Measurements from ENCODE around the gene TCIRG1.
"Not testable (repeated sequence)": the region's sequence is repeated elsewhere in the genome, so short reads cannot be mapped to it uniquely, and the experiment has no call there.

The TCIRG1 gene

GRCh38 chr11:67993821-67994220 is 45.0 kb upstream of the TCIRG1 start:
- not testable (repeated sequence) for H2BK12ac ChIP-seq (ENCODE audit: low read length in 2 of 2)

GRCh38 chr11:67994387-67994786 is 44.4 kb upstream of the TCIRG1 start:
- H3K14ac ChIP-seq (ENCODE audit: low read length in 2 of 2); H2AFZ ChIP-seq (ENCODE audit: low read depth, low read length); H2BK12ac ChIP-seq (ENCODE audit: low read length in 2 of 2); H2BK15ac ChIP-seq (ENCODE audit: low read depth, poor library complexity, severe bottlenecking); H3K4me3 ChIP-seq (ENCODE audit: insufficient read depth in 1 of 2, low read depth in 1 of 2, low read length in 2 of 2); H4K8ac ChIP-seq (ENCODE audit: low read length); H4K91ac ChIP-seq (ENCODE audit: low read length); H3K79me1 ChIP-seq (replicated peaks; ENCODE audit: low read length, poor library complexity, severe bottlenecking); H3K27me3 ChIP-seq (ENCODE audit: control insufficient read depth in 1 of 2, insufficient read depth in 1 of 2, low read length in 2 of 2); DNase-seq; H2BK5ac ChIP-seq (ENCODE audit: low read depth, low read length, poor library complexity, severe bottlenecking); H3K18ac ChIP-seq (ENCODE audit: low read depth in 1 of 2, low read length in 2 of 2); H3K9me3 ChIP-seq (ENCODE audit: control insufficient read depth, low read length); H3K4me2 ChIP-seq (ENCODE audit: low read length, poor library complexity, severe bottlenecking); H3K9ac ChIP-seq (ENCODE audit: low read length); H3K27ac ChIP-seq (ENCODE audit: low read length, poor library complexity, severe bottlenecking); H2BK120ac ChIP-seq (ENCODE audit: low read depth, low read length); H3K4ac ChIP-seq (ENCODE audit: low read depth in 1 of 2, low read length in 2 of 2); H3K4me1 ChIP-seq (ENCODE audit: control insufficient read depth, insufficient read depth, low read depth, low read length); H3K23ac ChIP-seq (ENCODE audit: low read length in 2 of 2); H2AK5ac ChIP-seq (ENCODE audit: low read length, severe bottlenecking): not testable (repeated sequence)
- 91% methylated on average over 5 of the region's 5 CpGs for WGBS
- peaks cover 0 to 25% of the 10 kb centered on the region in 2 experiments for H3K36me3 ChIP-seq (ENCODE audit: control insufficient read depth in 1 of 2, insufficient read depth in 2 of 2, low read depth in 1 of 2, low read length in 2 of 2)

More at GRCh38 chr11:67993821-67994220, 45.0 kb upstream of the TCIRG1 start:
- not testable (repeated sequence) for H3K4ac ChIP-seq (ENCODE audit: low read depth in 1 of 2, low read length in 2 of 2); H3K9me3 ChIP-seq (ENCODE audit: control insufficient read depth, low read length); H3K14ac ChIP-seq (ENCODE audit: low read length in 2 of 2); H2BK120ac ChIP-seq (ENCODE audit: low read depth, low read length); H3K79me1 ChIP-seq (replicated peaks; ENCODE audit: low read length, poor library complexity, severe bottlenecking); H3K4me2 ChIP-seq (ENCODE audit: low read length, poor library complexity, severe bottlenecking); H4K8ac ChIP-seq (ENCODE audit: low read length); H3K27ac ChIP-seq (ENCODE audit: low read length, poor library complexity, severe bottlenecking); H3K18ac ChIP-seq (ENCODE audit: low read depth in 1 of 2, low read length in 2 of 2); H2AFZ ChIP-seq (ENCODE audit: low read depth, low read length); DNase-seq; H4K91ac ChIP-seq (ENCODE audit: low read length); H3K27me3 ChIP-seq (ENCODE audit: control insufficient read depth in 1 of 2, insufficient read depth in 1 of 2, low read length in 2 of 2); H2AK5ac ChIP-seq (ENCODE audit: low read length, severe bottlenecking); H3K4me3 ChIP-seq (ENCODE audit: insufficient read depth in 1 of 2, low read depth in 1 of 2, low read length in 2 of 2); H2BK15ac ChIP-seq (ENCODE audit: low read depth, poor library complexity, severe bottlenecking); H3K4me1 ChIP-seq (ENCODE audit: control insufficient read depth, insufficient read depth, low read depth, low read length); H3K23ac ChIP-seq (ENCODE audit: low read length in 2 of 2); H3K9ac ChIP-seq (ENCODE audit: low read length); H2BK5ac ChIP-seq (ENCODE audit: low read depth, low read length, poor library complexity, severe bottlenecking)
- WGBS: 47% methylated on average over 12 of the region's 12 CpGs
- peaks cover 0 to 20% of the 10 kb centered on the region in 2 experiments for H3K36me3 ChIP-seq (ENCODE audit: control insufficient read depth in 1 of 2, insufficient read depth in 2 of 2, low read depth in 1 of 2, low read length in 2 of 2)

GRCh38 chr11:67995129-67995528 is 43.7 kb upstream of the TCIRG1 start:
- H3K4ac ChIP-seq (ENCODE audit: low read depth in 1 of 2, low read length in 2 of 2); H3K4me3 ChIP-seq (ENCODE audit: insufficient read depth in 1 of 2, low read depth in 1 of 2, low read length in 2 of 2); H2BK5ac ChIP-seq (ENCODE audit: low read depth, low read length, poor library complexity, severe bottlenecking); H3K14ac ChIP-seq (ENCODE audit: low read length in 2 of 2); H3K4me1 ChIP-seq (ENCODE audit: control insufficient read depth, insufficient read depth, low read depth, low read length); H2AK5ac ChIP-seq (ENCODE audit: low read length, severe bottlenecking); H2BK12ac ChIP-seq (ENCODE audit: low read length in 2 of 2); H2BK15ac ChIP-seq (ENCODE audit: low read depth, poor library complexity, severe bottlenecking); H4K91ac ChIP-seq (ENCODE audit: low read length); DNase-seq; H3K9me3 ChIP-seq (ENCODE audit: control insufficient read depth, low read length); H2BK120ac ChIP-seq (ENCODE audit: low read depth, low read length); H3K9ac ChIP-seq (ENCODE audit: low read length); H3K27ac ChIP-seq (ENCODE audit: low read length, poor library complexity, severe bottlenecking); H3K27me3 ChIP-seq (ENCODE audit: control insufficient read depth in 1 of 2, insufficient read depth in 1 of 2, low read length in 2 of 2); H3K79me1 ChIP-seq (replicated peaks; ENCODE audit: low read length, poor library complexity, severe bottlenecking); H2AFZ ChIP-seq (ENCODE audit: low read depth, low read length); H3K4me2 ChIP-seq (ENCODE audit: low read length, poor library complexity, severe bottlenecking); H4K8ac ChIP-seq (ENCODE audit: low read length); H3K23ac ChIP-seq (ENCODE audit: low read length in 2 of 2); H3K18ac ChIP-seq (ENCODE audit: low read depth in 1 of 2, low read length in 2 of 2): not testable (repeated sequence)
- peaks cover 0 to 30% of the 10 kb centered on the region in 2 experiments for H3K36me3 ChIP-seq (ENCODE audit: control insufficient read depth in 1 of 2, insufficient read depth in 2 of 2, low read depth in 1 of 2, low read length in 2 of 2)
- WGBS: 93% methylated on average over 3 of the region's 3 CpGs

GRCh38 chr11:67995579-67995978 is 43.2 kb upstream of the TCIRG1 start:
- H3K79me1 ChIP-seq (replicated peaks; ENCODE audit: low read length, poor library complexity, severe bottlenecking); H3K9ac ChIP-seq (ENCODE audit: low read length); DNase-seq; H3K27me3 ChIP-seq (ENCODE audit: control insufficient read depth in 1 of 2, insufficient read depth in 1 of 2, low read length in 2 of 2); H3K4ac ChIP-seq (ENCODE audit: low read depth in 1 of 2, low read length in 2 of 2); H3K14ac ChIP-seq (ENCODE audit: low read length in 2 of 2); H2BK15ac ChIP-seq (ENCODE audit: low read depth, poor library complexity, severe bottlenecking); H2BK120ac ChIP-seq (ENCODE audit: low read depth, low read length); H4K91ac ChIP-seq (ENCODE audit: low read length); H4K8ac ChIP-seq (ENCODE audit: low read length); H3K4me3 ChIP-seq (ENCODE audit: insufficient read depth in 1 of 2, low read depth in 1 of 2, low read length in 2 of 2); H3K4me1 ChIP-seq (ENCODE audit: control insufficient read depth, insufficient read depth, low read depth, low read length); H3K4me2 ChIP-seq (ENCODE audit: low read length, poor library complexity, severe bottlenecking); H3K27ac ChIP-seq (ENCODE audit: low read length, poor library complexity, severe bottlenecking); H2AFZ ChIP-seq (ENCODE audit: low read depth, low read length); H2AK5ac ChIP-seq (ENCODE audit: low read length, severe bottlenecking); H2BK12ac ChIP-seq (ENCODE audit: low read length in 2 of 2); H2BK5ac ChIP-seq (ENCODE audit: low read depth, low read length, poor library complexity, severe bottlenecking); H3K18ac ChIP-seq (ENCODE audit: low read depth in 1 of 2, low read length in 2 of 2); H3K23ac ChIP-seq (ENCODE audit: low read length in 2 of 2); H3K9me3 ChIP-seq (ENCODE audit: control insufficient read depth, low read length): not testable (repeated sequence)
- WGBS: 94% methylated on average over 7 of the region's 14 CpGs
- H3K36me3 ChIP-seq (ENCODE audit: control insufficient read depth in 1 of 2, insufficient read depth in 2 of 2, low read depth in 1 of 2, low read length in 2 of 2): peaks cover 0 to 30% of the 10 kb centered on the region in 2 experiments

All from mesenchymal stem cell (in vitro differentiated cells and primary cell).